HEK293 (cell line): Measurements from ENCODE around the gene FSD1.

ENCODE experiments used
- BCL11A ChIP-seq: fragments of 450-650 bp; formaldehyde crosslinking; IDR thresholded peaks from 2 replicates; pipeline ENCODE4 v1.5.1; 2016; ENCODE audit warnings: low read depth, missing biosample characterization, missing genetic modification characterization
- EGR2 ChIP-seq: fragments of 450-650 bp; formaldehyde crosslinking; IDR thresholded peaks from 2 replicates; pipeline ENCODE4 v1.5.1; 2016; ENCODE audit warnings: low read depth, missing biosample characterization, missing genetic modification characterization
- HOXC10 ChIP-seq: sonication (generic); formaldehyde crosslinking; IDR thresholded peaks from 2 replicates; pipeline ENCODE4 v1.8.1; 2023; ENCODE audit warnings: mild to moderate bottlenecking, missing genetic modification reagents
- HOXD13 ChIP-seq: sonication (generic); formaldehyde crosslinking; IDR thresholded peaks from 2 replicates; pipeline ENCODE4 v1.8.0; 2022; ENCODE audit warnings: missing genetic modification reagents, borderline replicate concordance
- KLF1 ChIP-seq: fragments of 450-650 bp; formaldehyde crosslinking; IDR thresholded peaks from 2 replicates; pipeline ENCODE4 v1.5.1; 2016; ENCODE audit warnings: missing biosample characterization, missing genetic modification characterization
- MZF1 ChIP-seq: fragments of 450-650 bp; formaldehyde crosslinking; IDR thresholded peaks from 2 replicates; pipeline ENCODE4 v1.5.1; 2017; ENCODE audit warnings: missing biosample characterization, missing genetic modification characterization, borderline replicate concordance
- SP7 ChIP-seq: fragments of 450-650 bp; formaldehyde crosslinking; IDR thresholded peaks from 2 replicates; pipeline ENCODE4 v1.5.1; 2016; ENCODE audit warnings: missing biosample characterization, missing genetic modification characterization
- ZNF10 ChIP-seq: fragments of 450-650 bp; formaldehyde crosslinking; IDR thresholded peaks from 2 replicates; pipeline ENCODE4 v1.5.1; 2017; ENCODE audit warnings: missing biosample characterization, missing genetic modification characterization
- ZNF324 ChIP-seq: fragments of 450-650 bp; formaldehyde crosslinking; IDR thresholded peaks from 2 replicates; pipeline ENCODE4 v1.5.1; 2016; ENCODE audit warnings: missing biosample characterization, missing genetic modification characterization
- ZNF335 ChIP-seq: fragments of 450-650 bp; formaldehyde crosslinking; conservative IDR thresholded peaks from 2 replicates; pipeline ENCODE4 v1.5.1; 2016; ENCODE audit warnings: missing biosample characterization, missing genetic modification characterization
- ZNF341 ChIP-seq: fragments of 450-650 bp; formaldehyde crosslinking; IDR thresholded peaks from 2 replicates; pipeline ENCODE4; 2016; ENCODE audit warnings: low read depth, missing biosample characterization, missing genetic modification characterization
- ZNF350 ChIP-seq: fragments of 450-650 bp; formaldehyde crosslinking; IDR thresholded peaks from 2 replicates; pipeline ENCODE4 v1.5.0; 2017; ENCODE audit warnings: missing biosample characterization, mild to moderate bottlenecking, missing genetic modification characterization
- ZNF596 ChIP-seq: fragments of 450-650 bp; IDR thresholded peaks from 2 replicates; pipeline ENCODE4 v1.5.0; 2018; ENCODE audit warnings: missing biosample characterization, mild to moderate bottlenecking, missing genetic modification characterization, moderate library complexity
- ZNF621 ChIP-seq: fragments of 450-650 bp; formaldehyde crosslinking; IDR thresholded peaks from 2 replicates; pipeline ENCODE4 v1.5.1; 2017; ENCODE audit warnings: missing biosample characterization, missing genetic modification characterization
- ZNF626 ChIP-seq: fragments of 450-650 bp; sonication (Bioruptor Pico); formaldehyde crosslinking; IDR thresholded peaks from 2 replicates; pipeline ENCODE4 v1.5.1; 2018; ENCODE audit warnings: missing biosample characterization, missing genetic modification characterization, inconsistent platforms
- ZNF76 ChIP-seq: fragments of 450-650 bp; formaldehyde crosslinking; IDR thresholded peaks from 2 replicates; pipeline ENCODE4; 2016; ENCODE audit warnings: low read depth, missing biosample characterization, missing genetic modification characterization, borderline replicate concordance
- ZNF768 ChIP-seq: fragments of 450-650 bp; formaldehyde crosslinking; IDR thresholded peaks from 2 replicates; pipeline ENCODE4 v1.5.1; 2018; ENCODE audit warnings: missing biosample characterization, mild to moderate bottlenecking, missing genetic modification characterization
- ZNF837 ChIP-seq: fragments of 450-650 bp; formaldehyde crosslinking; IDR thresholded peaks from 2 replicates; pipeline ENCODE4 v1.5.1; 2016; ENCODE audit warnings: missing biosample characterization, missing genetic modification characterization
- ZNF843 ChIP-seq: fragments of 450-650 bp; formaldehyde crosslinking; IDR thresholded peaks from 2 replicates; pipeline ENCODE4 v1.5.1; 2016; ENCODE audit warnings: missing biosample characterization, missing genetic modification characterization
- ZSCAN23 ChIP-seq: fragments of 450-650 bp; formaldehyde crosslinking; IDR thresholded peaks from 2 replicates; pipeline ENCODE4 v1.5.1; 2016; ENCODE audit warnings: missing biosample characterization, missing genetic modification characterization
- TF ChIP-seq, protein P1 (sequence below): fragments of 450-650 bp; formaldehyde crosslinking; IDR thresholded peaks from 2 replicates; pipeline ENCODE4 v1.5.1; 2016; ENCODE audit warnings: missing biosample characterization, missing genetic modification characterization
- TF ChIP-seq, protein P2 (sequence below): fragments of 450-650 bp; formaldehyde crosslinking; IDR thresholded peaks from 2 replicates; pipeline ENCODE4 v1.5.1; 2016; ENCODE audit warnings: missing biosample characterization, missing genetic modification characterization
- TF ChIP-seq, protein P3 (sequence below): fragments of 450-650 bp; formaldehyde crosslinking; IDR thresholded peaks from 2 replicates; pipeline ENCODE4 v1.5.1; 2016; ENCODE audit warnings: missing biosample characterization, missing genetic modification characterization, borderline replicate concordance
- TF ChIP-seq, protein P4 (sequence below): fragments of 450-650 bp; formaldehyde crosslinking; IDR thresholded peaks from 2 replicates; pipeline ENCODE4 v1.5.1; 2016; ENCODE audit warnings: missing biosample characterization, missing genetic modification characterization
- TF ChIP-seq, protein P5 (sequence below): fragments of 450-650 bp; formaldehyde crosslinking; IDR thresholded peaks from 2 replicates; pipeline ENCODE4 v1.5.1; 2017; ENCODE audit warnings: missing biosample characterization, missing genetic modification characterization

Gene FSD1

DNA sequence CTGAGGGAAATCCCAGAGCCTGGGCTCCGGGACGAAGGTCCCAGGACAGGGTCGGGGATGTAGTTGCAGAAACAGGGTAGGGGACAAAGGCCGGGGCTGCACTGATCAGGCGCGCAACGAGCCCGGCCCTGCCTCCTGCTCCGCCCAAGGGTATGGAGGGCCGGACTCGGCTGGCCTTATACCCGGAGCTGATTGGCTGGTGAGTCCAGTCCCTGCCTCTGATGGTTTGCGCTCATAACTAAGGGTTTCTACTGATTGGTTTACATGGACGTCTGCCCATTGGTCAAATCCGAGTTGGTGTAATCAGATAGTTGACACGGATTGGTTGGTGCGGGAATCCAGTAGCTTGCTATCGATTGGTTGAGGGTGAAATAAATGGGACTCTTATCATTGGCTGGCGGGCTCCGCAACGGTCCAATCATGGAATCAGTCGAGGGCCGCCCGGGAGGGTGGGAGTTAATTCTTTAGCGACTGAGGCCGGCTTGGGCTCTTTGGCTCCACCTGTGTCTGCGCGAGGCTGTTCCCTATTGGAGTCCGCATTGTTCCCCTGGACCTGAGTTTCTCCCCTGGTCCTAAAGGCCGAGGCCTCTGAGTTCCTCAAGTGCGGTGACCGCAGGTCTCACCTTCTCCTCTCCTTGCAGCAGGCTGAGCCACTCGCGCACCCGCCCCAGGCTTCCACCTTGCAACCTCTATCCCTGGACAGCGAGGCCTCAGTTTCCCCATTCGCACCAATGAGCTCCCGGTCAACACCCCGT is 38.4 kb downstream of the FSD1 start (continued):
- TF ChIP-seq HOXD13 (no peak), ZNF837 (no peak), ZNF341 (tag by site-specific recombination) (peak; percentile 89), ZNF621 (no peak), KLF1 (tag by site-specific recombination) (peak; percentile 66), ZNF10 (peak; percentile 89; the same call in 1 of the 2 replicates), ZNF843 (peak; percentile 65; the same call in 1 of the 2 replicates), ZNF335 (tag by site-specific recombination) (peak; percentile 91), ZNF768 (no peak), ZNF76 (tag by site-specific recombination) (0 out of 2 replicates have a peak, but pooled peaks have one; percentile 42), EGR2 (tag by site-specific recombination) (no peak), ZNF626 (tag by site-specific recombination) (no peak), ZSCAN23 (tag by site-specific recombination) (peak; percentile 80; the same call in 1 of the 2 replicates), MZF1 (peak; percentile 60; the same call in 1 of the 2 replicates), HOXC10 (CRISPR knock-in tag) (no peak), ZNF596 (tag by site-specific recombination) (no peak), ZNF324 (tag by site-specific recombination) (peak; percentile 95), SP7 (tag by site-specific recombination) (peak; percentile 43; the same call in 1 of the 2 replicates), ZNF350 (tag by site-specific recombination) (no peak), BCL11A (tag by site-specific recombination) (peak; percentile 89)
- TF ChIP-seq, protein P1, sequence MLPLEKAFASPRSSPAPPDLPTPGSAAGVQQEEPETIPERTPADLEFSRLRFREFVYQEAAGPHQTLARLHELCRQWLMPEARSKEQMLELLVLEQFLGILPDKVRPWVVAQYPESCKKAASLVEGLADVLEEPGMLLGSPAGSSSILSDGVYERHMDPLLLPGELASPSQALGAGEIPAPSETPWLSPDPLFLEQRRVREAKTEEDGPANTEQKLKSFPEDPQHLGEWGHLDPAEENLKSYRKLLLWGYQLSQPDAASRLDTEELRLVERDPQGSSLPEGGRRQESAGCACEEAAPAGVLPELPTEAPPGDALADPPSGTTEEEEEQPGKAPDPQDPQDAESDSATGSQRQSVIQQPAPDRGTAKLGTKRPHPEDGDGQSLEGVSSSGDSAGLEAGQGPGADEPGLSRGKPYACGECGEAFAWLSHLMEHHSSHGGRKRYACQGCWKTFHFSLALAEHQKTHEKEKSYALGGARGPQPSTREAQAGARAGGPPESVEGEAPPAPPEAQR: 0 out of 2 replicates have a peak, but pooled peaks have one; percentile 22
- TF ChIP-seq, protein P2, sequence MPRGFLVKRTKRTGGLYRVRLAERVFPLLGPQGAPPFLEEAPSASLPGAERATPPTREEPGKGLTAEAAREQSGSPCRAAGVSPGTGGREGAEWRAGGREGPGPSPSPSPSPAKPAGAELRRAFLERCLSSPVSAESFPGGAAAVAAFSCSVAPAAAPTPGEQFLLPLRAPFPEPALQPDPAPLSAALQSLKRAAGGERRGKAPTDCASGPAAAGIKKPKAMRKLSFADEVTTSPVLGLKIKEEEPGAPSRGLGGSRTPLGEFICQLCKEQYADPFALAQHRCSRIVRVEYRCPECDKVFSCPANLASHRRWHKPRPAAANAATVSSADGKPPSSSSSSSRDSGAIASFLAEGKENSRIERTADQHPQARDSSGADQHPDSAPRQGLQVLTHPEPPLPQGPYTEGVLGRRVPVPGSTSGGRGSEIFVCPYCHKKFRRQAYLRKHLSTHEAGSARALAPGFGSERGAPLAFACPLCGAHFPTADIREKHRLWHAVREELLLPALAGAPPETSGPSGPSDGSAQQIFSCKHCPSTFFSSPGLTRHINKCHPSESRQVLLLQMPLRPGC (tag by site-specific recombination): peak; percentile 72; the same call in 1 of the 2 replicates
- TF ChIP-seq, protein P3, sequence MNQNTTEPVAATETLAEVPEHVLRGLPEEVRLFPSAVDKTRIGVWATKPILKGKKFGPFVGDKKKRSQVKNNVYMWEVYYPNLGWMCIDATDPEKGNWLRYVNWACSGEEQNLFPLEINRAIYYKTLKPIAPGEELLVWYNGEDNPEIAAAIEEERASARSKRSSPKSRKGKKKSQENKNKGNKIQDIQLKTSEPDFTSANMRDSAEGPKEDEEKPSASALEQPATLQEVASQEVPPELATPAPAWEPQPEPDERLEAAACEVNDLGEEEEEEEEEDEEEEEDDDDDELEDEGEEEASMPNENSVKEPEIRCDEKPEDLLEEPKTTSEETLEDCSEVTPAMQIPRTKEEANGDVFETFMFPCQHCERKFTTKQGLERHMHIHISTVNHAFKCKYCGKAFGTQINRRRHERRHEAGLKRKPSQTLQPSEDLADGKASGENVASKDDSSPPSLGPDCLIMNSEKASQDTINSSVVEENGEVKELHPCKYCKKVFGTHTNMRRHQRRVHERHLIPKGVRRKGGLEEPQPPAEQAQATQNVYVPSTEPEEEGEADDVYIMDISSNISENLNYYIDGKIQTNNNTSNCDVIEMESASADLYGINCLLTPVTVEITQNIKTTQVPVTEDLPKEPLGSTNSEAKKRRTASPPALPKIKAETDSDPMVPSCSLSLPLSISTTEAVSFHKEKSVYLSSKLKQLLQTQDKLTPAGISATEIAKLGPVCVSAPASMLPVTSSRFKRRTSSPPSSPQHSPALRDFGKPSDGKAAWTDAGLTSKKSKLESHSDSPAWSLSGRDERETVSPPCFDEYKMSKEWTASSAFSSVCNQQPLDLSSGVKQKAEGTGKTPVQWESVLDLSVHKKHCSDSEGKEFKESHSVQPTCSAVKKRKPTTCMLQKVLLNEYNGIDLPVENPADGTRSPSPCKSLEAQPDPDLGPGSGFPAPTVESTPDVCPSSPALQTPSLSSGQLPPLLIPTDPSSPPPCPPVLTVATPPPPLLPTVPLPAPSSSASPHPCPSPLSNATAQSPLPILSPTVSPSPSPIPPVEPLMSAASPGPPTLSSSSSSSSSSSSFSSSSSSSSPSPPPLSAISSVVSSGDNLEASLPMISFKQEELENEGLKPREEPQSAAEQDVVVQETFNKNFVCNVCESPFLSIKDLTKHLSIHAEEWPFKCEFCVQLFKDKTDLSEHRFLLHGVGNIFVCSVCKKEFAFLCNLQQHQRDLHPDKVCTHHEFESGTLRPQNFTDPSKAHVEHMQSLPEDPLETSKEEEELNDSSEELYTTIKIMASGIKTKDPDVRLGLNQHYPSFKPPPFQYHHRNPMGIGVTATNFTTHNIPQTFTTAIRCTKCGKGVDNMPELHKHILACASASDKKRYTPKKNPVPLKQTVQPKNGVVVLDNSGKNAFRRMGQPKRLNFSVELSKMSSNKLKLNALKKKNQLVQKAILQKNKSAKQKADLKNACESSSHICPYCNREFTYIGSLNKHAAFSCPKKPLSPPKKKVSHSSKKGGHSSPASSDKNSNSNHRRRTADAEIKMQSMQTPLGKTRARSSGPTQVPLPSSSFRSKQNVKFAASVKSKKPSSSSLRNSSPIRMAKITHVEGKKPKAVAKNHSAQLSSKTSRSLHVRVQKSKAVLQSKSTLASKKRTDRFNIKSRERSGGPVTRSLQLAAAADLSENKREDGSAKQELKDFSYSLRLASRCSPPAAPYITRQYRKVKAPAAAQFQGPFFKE (tag by site-specific recombination): no peak
- TF ChIP-seq, protein P4, sequence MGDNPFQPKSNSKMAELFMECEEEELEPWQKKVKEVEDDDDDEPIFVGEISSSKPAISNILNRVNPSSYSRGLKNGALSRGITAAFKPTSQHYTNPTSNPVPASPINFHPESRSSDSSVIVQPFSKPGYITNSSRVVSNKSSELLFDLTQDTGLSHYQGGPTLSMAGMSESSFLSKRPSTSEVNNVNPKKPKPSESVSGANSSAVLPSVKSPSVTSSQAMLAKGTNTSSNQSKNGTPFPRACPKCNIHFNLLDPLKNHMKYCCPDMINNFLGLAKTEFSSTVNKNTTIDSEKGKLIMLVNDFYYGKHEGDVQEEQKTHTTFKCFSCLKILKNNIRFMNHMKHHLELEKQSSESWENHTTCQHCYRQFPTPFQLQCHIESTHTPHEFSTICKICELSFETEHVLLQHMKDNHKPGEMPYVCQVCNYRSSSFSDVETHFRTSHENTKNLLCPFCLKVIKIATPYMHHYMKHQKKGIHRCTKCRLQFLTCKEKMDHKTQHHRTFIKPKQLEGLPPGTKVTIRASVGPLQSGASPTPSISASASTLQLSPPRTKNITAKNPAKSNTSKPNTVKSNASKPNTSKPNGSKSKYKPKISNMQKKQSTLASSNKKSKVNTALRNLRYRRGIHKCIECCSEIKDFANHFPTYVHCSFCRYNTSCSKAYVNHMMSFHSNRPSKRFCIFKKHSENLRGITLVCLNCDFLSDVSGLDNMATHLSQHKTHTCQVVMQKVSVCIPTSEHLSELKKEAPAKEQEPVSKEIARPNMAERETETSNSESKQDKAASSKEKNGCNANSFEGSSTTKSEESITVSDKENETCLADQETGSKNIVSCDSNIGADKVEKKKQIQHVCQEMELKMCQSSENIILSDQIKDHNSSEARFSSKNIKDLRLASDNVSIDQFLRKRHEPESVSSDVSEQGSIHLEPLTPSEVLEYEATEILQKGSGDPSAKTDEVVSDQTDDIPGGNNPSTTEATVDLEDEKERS (tag by site-specific recombination): no peak
- TF ChIP-seq, protein P5, sequence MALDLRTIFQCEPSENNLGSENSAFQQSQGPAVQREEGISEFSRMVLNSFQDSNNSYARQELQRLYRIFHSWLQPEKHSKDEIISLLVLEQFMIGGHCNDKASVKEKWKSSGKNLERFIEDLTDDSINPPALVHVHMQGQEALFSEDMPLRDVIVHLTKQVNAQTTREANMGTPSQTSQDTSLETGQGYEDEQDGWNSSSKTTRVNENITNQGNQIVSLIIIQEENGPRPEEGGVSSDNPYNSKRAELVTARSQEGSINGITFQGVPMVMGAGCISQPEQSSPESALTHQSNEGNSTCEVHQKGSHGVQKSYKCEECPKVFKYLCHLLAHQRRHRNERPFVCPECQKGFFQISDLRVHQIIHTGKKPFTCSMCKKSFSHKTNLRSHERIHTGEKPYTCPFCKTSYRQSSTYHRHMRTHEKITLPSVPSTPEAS (tag by site-specific recombination): no peak
